ENCODE results near the gene FARP1. TPM values are rescaled to one million over a fixed set of nuclear protein-coding genes. Genes with fewer than 3 reads are reported as not detected.

FARP1 gene
- total RNA-seq, 1 experiment from 2014 or later = 96.6 TPM

DNA sequence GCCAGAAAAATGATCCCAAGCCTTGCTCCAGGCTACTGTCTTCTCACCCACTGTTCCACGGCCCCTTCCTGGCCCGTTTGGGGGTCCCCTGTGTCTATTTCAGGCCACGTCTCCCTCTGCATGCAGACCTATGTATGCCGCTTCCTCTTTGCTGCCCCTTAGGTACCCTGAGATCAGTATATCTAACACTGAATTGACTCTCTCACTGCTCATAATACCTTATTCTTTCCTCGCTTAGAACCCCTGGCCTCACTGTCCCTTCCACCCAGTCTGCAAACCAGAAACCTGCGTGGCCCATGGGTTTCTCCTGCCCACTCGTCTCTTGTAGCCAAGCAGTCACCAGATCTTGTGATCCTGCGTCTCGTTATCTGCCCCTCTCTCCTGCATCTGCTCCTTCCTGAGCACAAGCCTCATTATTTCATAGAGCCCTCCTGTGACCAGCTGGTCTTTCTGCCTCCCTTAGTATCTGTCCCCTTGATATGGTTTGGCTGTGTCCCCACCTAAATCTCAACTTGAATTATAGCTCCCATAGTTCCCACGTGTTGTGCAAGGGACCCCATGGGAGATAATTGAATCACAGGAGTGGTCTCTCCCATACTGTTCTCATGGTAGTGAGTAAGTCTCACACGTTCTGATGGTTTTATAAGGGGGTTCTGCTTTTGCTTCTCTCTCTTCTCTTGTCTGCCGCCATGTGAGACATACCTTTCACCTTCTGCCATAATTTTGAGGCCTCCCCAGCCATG is 143.1 kb downstream of the FARP1 start:
- Mint-ChIP-seq H3K27me3 (ENCODE audit: low read depth) (no peaks in the 10 kb centered on the region), H3K36me3 (no peaks in the 10 kb centered on the region), H3K4me1 (peaks cover 5% of the 10 kb centered on the region; the same call in 1 of the 2 replicates), H3K4me3 (no peak overlapping the region), H3K9me3 (peaks cover 9% of the 10 kb centered on the region), H3K27ac (no peak overlapping the region)
- TF ChIP-seq, protein P1, sequence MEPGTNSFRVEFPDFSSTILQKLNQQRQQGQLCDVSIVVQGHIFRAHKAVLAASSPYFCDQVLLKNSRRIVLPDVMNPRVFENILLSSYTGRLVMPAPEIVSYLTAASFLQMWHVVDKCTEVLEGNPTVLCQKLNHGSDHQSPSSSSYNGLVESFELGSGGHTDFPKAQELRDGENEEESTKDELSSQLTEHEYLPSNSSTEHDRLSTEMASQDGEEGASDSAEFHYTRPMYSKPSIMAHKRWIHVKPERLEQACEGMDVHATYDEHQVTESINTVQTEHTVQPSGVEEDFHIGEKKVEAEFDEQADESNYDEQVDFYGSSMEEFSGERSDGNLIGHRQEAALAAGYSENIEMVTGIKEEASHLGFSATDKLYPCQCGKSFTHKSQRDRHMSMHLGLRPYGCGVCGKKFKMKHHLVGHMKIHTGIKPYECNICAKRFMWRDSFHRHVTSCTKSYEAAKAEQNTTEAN (CRISPR knock-in tag; IDR thresholded peaks at IDR 0.05) = no peak
- TF ChIP-seq ELF4 (CRISPR knock-in tag; IDR thresholded peaks at IDR 0.05; ENCODE audit: low read depth) (no peak), FOXJ3 (CRISPR knock-in tag; IDR thresholded peaks at IDR 0.05; ENCODE audit: borderline replicate concordance) (no peak), ZNF317 (CRISPR knock-in tag; IDR thresholded peaks at IDR 0.05; ENCODE audit: borderline replicate concordance, low read depth) (no peak), TP53 (CRISPR knock-in tag; IDR thresholded peaks at IDR 0.05) (no peak), OVOL2 (CRISPR knock-in tag; IDR thresholded peaks at IDR 0.05; ENCODE audit: borderline replicate concordance) (no peak), MYBL2 (CRISPR knock-in tag; IDR thresholded peaks at IDR 0.05) (no peak), NR3C1 (CRISPR knock-in tag; conservative IDR thresholded peaks at IDR 0.05; ENCODE audit: low read depth) (no peak), GABPB1 (CRISPR knock-in tag; IDR thresholded peaks at IDR 0.05) (no peak), NR2C2 (CRISPR knock-in tag; IDR thresholded peaks at IDR 0.05) (no peak), RORB (CRISPR knock-in tag; IDR thresholded peaks at IDR 0.05) (no peak), CREM (CRISPR knock-in tag; IDR thresholded peaks at IDR 0.05) (no peak)
- TF ChIP-seq, protein P2, sequence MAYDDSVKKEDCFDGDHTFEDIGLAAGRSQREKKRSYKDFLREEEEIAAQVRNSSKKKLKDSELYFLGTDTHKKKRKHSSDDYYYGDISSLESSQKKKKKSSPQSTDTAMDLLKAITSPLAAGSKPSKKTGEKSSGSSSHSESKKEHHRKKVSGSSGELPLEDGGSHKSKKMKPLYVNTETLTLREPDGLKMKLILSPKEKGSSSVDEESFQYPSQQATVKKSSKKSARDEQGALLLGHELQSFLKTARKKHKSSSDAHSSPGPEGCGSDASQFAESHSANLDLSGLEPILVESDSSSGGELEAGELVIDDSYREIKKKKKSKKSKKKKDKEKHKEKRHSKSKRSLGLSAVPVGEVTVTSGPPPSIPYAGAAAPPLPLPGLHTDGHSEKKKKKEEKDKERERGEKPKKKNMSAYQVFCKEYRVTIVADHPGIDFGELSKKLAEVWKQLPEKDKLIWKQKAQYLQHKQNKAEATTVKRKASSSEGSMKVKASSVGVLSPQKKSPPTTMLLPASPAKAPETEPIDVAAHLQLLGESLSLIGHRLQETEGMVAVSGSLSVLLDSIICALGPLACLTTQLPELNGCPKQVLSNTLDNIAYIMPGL (CRISPR knock-in tag; IDR thresholded peaks at IDR 0.05) = no peak
- TF ChIP-seq, protein P3, sequence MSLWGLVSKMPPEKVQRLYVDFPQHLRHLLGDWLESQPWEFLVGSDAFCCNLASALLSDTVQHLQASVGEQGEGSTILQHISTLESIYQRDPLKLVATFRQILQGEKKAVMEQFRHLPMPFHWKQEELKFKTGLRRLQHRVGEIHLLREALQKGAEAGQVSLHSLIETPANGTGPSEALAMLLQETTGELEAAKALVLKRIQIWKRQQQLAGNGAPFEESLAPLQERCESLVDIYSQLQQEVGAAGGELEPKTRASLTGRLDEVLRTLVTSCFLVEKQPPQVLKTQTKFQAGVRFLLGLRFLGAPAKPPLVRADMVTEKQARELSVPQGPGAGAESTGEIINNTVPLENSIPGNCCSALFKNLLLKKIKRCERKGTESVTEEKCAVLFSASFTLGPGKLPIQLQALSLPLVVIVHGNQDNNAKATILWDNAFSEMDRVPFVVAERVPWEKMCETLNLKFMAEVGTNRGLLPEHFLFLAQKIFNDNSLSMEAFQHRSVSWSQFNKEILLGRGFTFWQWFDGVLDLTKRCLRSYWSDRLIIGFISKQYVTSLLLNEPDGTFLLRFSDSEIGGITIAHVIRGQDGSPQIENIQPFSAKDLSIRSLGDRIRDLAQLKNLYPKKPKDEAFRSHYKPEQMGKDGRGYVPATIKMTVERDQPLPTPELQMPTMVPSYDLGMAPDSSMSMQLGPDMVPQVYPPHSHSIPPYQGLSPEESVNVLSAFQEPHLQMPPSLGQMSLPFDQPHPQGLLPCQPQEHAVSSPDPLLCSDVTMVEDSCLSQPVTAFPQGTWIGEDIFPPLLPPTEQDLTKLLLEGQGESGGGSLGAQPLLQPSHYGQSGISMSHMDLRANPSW (CRISPR knock-in tag; conservative IDR thresholded peaks at IDR 0.05; ENCODE audit: low read depth) = no peak
- TF ChIP-seq, protein P4, sequence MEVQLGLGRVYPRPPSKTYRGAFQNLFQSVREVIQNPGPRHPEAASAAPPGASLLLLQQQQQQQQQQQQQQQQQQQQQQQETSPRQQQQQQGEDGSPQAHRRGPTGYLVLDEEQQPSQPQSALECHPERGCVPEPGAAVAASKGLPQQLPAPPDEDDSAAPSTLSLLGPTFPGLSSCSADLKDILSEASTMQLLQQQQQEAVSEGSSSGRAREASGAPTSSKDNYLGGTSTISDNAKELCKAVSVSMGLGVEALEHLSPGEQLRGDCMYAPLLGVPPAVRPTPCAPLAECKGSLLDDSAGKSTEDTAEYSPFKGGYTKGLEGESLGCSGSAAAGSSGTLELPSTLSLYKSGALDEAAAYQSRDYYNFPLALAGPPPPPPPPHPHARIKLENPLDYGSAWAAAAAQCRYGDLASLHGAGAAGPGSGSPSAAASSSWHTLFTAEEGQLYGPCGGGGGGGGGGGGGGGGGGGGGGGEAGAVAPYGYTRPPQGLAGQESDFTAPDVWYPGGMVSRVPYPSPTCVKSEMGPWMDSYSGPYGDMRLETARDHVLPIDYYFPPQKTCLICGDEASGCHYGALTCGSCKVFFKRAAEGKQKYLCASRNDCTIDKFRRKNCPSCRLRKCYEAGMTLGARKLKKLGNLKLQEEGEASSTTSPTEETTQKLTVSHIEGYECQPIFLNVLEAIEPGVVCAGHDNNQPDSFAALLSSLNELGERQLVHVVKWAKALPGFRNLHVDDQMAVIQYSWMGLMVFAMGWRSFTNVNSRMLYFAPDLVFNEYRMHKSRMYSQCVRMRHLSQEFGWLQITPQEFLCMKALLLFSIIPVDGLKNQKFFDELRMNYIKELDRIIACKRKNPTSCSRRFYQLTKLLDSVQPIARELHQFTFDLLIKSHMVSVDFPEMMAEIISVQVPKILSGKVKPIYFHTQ (CRISPR knock-in tag; IDR thresholded peaks at IDR 0.05) = no peak
- TF ChIP-seq, protein P5, sequence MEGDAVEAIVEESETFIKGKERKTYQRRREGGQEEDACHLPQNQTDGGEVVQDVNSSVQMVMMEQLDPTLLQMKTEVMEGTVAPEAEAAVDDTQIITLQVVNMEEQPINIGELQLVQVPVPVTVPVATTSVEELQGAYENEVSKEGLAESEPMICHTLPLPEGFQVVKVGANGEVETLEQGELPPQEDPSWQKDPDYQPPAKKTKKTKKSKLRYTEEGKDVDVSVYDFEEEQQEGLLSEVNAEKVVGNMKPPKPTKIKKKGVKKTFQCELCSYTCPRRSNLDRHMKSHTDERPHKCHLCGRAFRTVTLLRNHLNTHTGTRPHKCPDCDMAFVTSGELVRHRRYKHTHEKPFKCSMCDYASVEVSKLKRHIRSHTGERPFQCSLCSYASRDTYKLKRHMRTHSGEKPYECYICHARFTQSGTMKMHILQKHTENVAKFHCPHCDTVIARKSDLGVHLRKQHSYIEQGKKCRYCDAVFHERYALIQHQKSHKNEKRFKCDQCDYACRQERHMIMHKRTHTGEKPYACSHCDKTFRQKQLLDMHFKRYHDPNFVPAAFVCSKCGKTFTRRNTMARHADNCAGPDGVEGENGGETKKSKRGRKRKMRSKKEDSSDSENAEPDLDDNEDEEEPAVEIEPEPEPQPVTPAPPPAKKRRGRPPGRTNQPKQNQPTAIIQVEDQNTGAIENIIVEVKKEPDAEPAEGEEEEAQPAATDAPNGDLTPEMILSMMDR (IDR thresholded peaks at IDR 0.05) = no peak
- TF ChIP-seq, protein P6, sequence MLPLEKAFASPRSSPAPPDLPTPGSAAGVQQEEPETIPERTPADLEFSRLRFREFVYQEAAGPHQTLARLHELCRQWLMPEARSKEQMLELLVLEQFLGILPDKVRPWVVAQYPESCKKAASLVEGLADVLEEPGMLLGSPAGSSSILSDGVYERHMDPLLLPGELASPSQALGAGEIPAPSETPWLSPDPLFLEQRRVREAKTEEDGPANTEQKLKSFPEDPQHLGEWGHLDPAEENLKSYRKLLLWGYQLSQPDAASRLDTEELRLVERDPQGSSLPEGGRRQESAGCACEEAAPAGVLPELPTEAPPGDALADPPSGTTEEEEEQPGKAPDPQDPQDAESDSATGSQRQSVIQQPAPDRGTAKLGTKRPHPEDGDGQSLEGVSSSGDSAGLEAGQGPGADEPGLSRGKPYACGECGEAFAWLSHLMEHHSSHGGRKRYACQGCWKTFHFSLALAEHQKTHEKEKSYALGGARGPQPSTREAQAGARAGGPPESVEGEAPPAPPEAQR (CRISPR knock-in tag; IDR thresholded peaks at IDR 0.05) = no peak
- DNase-seq (ENCODE audit: low spot score) = no peak
- CTCF ChIA-PET = no interaction called here
- POLR2A ChIA-PET = interaction anchor here (0.6 kb wide), 1 partner anchor 173 kb away, joined by 6 read pairs; no protein-coding TSS in a partner anchor
- peak; percentile 38 for ATAC-seq

Measured in WTC11 (cell line).